ENCODE measurements around the gene ALDH1B1. TPM values are rescaled to one million over a fixed set of nuclear protein-coding genes. Genes with fewer than 3 reads are reported as not detected.

The ALDH1B1 gene
- total and polyA plus RNA-seq, 9 of the 15 experiments (the other 6 are each of a cell fraction or from before 2014, with no cell fraction given) = 8.6 to 46.5 (median 30.8) TPM

GRCh38 chr9:38442473-38443096 is 50.1 kb downstream of the ALDH1B1 start:
- FAIRE-seq = no peak
- no peak for DNase-seq (ENCODE audit: extremely low read depth in 1 of 4, low spot score in 3 of 4)
- no peaks in the 10 kb centered on the region for H3K9me3 ChIP-seq (replicated peaks; ENCODE audit: control insufficient read depth, insufficient read depth, low read depth, low read length)
- WGBS (ENCODE audit: insufficient coverage, low coverage, missing lambda C conversion rate) = 0% methylated on average over 8 of the region's 8 CpGs
- BruUV-seq (replicated peaks) = no TSS peak
- TF ChIP-seq RCOR1 (IDR thresholded peaks at IDR 0.05; ENCODE audit: borderline replicate concordance in 1 of 2, low read depth in 2 of 2, low read length in 2 of 2) (no peak), IFI16 (CRISPR knock-in tag; IDR thresholded peaks at IDR 0.05) (no peak), NR4A1 (CRISPR knock-in tag; IDR thresholded peaks at IDR 0.05) (no peak), NR4A1 (tag; IDR thresholded peaks at IDR 0.05) (no peak), TARDBP (IDR thresholded peaks at IDR 0.05) (no peak), TEAD1 (CRISPR knock-in tag; IDR thresholded peaks at IDR 0.05) (no peak), ETV6 (IDR thresholded peaks at IDR 0.05; ENCODE audit: borderline replicate concordance in 1 of 2, low read depth in 2 of 2, low read length in 1 of 2) (no peak), ETV6 (CRISPR knock-in tag; IDR thresholded peaks at IDR 0.05; ENCODE audit: borderline replicate concordance) (no peak), NR0B1 (IDR thresholded peaks at IDR 0.05; ENCODE audit: partially characterized antibody) (no peak), ZBTB2 (IDR thresholded peaks at IDR 0.05) (no peak), C11orf30 (IDR thresholded peaks at IDR 0.05; ENCODE audit: low read depth) (no peak)
- TF ChIP-seq, protein P1, sequence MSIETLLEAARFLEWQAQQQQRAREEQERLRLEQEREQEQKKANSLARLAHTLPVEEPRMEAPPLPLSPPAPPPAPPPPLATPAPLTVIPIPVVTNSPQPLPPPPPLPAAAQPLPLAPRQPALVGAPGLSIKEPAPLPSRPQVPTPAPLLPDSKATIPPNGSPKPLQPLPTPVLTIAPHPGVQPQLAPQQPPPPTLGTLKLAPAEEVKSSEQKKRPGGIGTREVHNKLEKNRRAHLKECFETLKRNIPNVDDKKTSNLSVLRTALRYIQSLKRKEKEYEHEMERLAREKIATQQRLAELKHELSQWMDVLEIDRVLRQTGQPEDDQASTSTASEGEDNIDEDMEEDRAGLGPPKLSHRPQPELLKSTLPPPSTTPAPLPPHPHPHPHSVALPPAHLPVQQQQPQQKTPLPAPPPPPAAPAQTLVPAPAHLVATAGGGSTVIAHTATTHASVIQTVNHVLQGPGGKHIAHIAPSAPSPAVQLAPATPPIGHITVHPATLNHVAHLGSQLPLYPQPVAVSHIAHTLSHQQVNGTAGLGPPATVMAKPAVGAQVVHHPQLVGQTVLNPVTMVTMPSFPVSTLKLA (conservative IDR thresholded peaks at IDR 0.05) = no peak
- CTCF ChIA-PET (ENCODE audit: low intra/inter-chr PET ratio) = no interaction called here
- H4K20me1 ChIP-seq (replicated peaks; ENCODE audit: control insufficient read depth, insufficient read depth, low read length) = 0 out of 2 replicates have a peak, but pooled peaks cover 2% of the 10 kb centered on the region
- H3K27me3 ChIP-seq (ENCODE audit: control insufficient read depth in 2 of 2, insufficient read depth in 2 of 2, low read length in 2 of 2) = peaks cover 0 to 21% of the 10 kb centered on the region in 2 experiments; a peak in 3 of 5 replicates
- H3K4me1 ChIP-seq (replicated peaks in 1 of 2; ENCODE audit: control insufficient read depth in 2 of 2, insufficient read depth in 2 of 2, low read length in 2 of 2) = no peaks in the 10 kb centered on the region
- in situ Hi-C loops (cut with MboI) = no loop called here
- H3K9ac ChIP-seq (ENCODE audit: insufficient read depth in 1 of 2, low read depth in 2 of 2, low read length in 2 of 2) = no peak overlapping the region
- no peaks in the 10 kb centered on the region for H3K9me1 ChIP-seq (ENCODE audit: control insufficient read depth, insufficient read depth, low read length)
- H3K36me3 ChIP-seq (ENCODE audit: control insufficient read depth, insufficient read depth, low read length) = no peaks in the 10 kb centered on the region
- no peak for ATAC-seq
- no peaks in the 10 kb centered on the region for H3K79me2 ChIP-seq (ENCODE audit: control insufficient read depth, insufficient read depth, low read length)
- POLR2A ChIA-PET = interaction anchor here (1.0 kb wide), 2 partner anchors 8 to 13 kb away, joined by 3 read pairs; no protein-coding TSS in a partner anchor
- no peak overlapping the region for H2AFZ ChIP-seq (ENCODE audit: low read depth, low read length)
- H3K27ac ChIP-seq (ENCODE audit: extremely low read depth, low read depth, low read length) = no peak overlapping the region
- intact Hi-C loops (cut with micrococcal nuclease) = no loop called here
- H3K4me3 ChIP-seq = no peak overlapping the region
- H3K4me2 ChIP-seq (ENCODE audit: insufficient read depth, low read length) = no peak overlapping the region
